Spleen (tissue), 7 donors: ENCODE measurements around the gene RFTN1.

Experiments used
- CTCF ChIP-seq, 11 experiments: fragments of 200-600 bp in 7 of 11; fragments of 450-650 bp in 4 of 11; sonication (generic) in 4 of 11; IDR thresholded peaks in 8 of 11; conservative IDR thresholded peaks in 3 of 11; 1 replicate in 7 of 11; 2 replicates in 4 of 11; pipeline versions ENCODE4 v1.4.0 to v1.8.0; 2016 to 2021; ENCODE audit warnings: antibody characterized with exemption in 11 of 11, inconsistent platforms in 4 of 11, mild to moderate bottlenecking in 1 of 11
- POLR2A ChIP-seq, 3 donors: fragments of 450-650 bp; IDR thresholded peaks; one replicate each; pipeline ENCODE4 v1.5.1; 2017; ENCODE audit warnings: antibody characterized with exemption in 3 of 3, mild to moderate bottlenecking in 1 of 3
- POLR2AphosphoS5 ChIP-seq, 3 donors: sonication (generic); formaldehyde crosslinking; IDR thresholded peaks; one replicate each; pipeline ENCODE4 v1.5.1; 2017; ENCODE audit warnings: antibody characterized with exemption in 3 of 3
- donor health status: DM: no; HTN: no; CAD: no; lungs with moderate emphysema.
- donor health status: DM: no; HTN: no; CAD: no.
- donor health status: DM: no; HTN: no; CAD: no.

- no peak for TF ChIP-seq CTCF (IDR thresholded peaks at IDR 0.05 in 8 of 11, conservative IDR thresholded peaks at IDR 0.05 in 3 of 11)
- TF ChIP-seq POLR2AphosphoS5 (IDR thresholded peaks at IDR 0.05) = no peak
- no peak for TF ChIP-seq POLR2A (IDR thresholded peaks at IDR 0.05)
These were observed 129.6 kb downstream of the RFTN1 start for GRCh38 chr3:16383864-16384263.
